Hypothalamus (tissue), 51 donors: Measurements from ENCODE around the gene ACTR3.

Experiments
- DNase-seq, 51 donors: peaks; one replicate each; lab custom pipeline; 2025; lab: John Stamatoyannopoulos, UW

Gene ACTR3

GRCh38 chr2:113875135-113875534 lies 14.8 kb upstream of the ACTR3 start:
- no peak for DNase-seq

- peak in 1 of 51 donors; percentile 5 for DNase-seq
These were observed 13.1 kb upstream of the ACTR3 start for GRCh38 chr2:113876503-113877387.

- DNase-seq = no peak
These were observed 11.9 kb upstream of the ACTR3 start for GRCh38 chr2:113877711-113878598.

- no peak for DNase-seq
These were observed 11.1 kb upstream of the ACTR3 start for GRCh38 chr2:113878743-113879142.

GRCh38 chr2:113879457-113879856 lies 10.4 kb upstream of the ACTR3 start:
- no peak for DNase-seq

GRCh38 chr2:113886479-113887008 lies 3.3 kb upstream of the ACTR3 start:
- peak in 6 of 51 donors; percentile 4 to 30 (median 8) for DNase-seq

- DNase-seq = no peak
These were observed 2.7 kb upstream of the ACTR3 start for GRCh38 chr2:113887009-113887792.

- no peak for DNase-seq
These were observed 1.0 kb upstream of the ACTR3 start for GRCh38 chr2:113888641-113889470.

GRCh38 chr2:113890253-113891235 lies 655 bp downstream of the ACTR3 start:
- DNase-seq = peak in 47 of 51 donors; percentile 9 to 86 (median 50)

GRCh38 chr2:113891265-113891959 lies 1.5 kb downstream of the ACTR3 start:
- DNase-seq = no peak

- DNase-seq = no peak
These were observed 2.3 kb downstream of the ACTR3 start for GRCh38 chr2:113892004-113892710.

- peak in 1 of 51 donors; percentile 9 for DNase-seq
These were observed 4.4 kb downstream of the ACTR3 start for GRCh38 chr2:113894156-113894743.

GRCh38 chr2:113895301-113895700 lies 5.4 kb downstream of the ACTR3 start:
- no peak for DNase-seq

- DNase-seq = no peak
These were observed 6.1 kb downstream of the ACTR3 start for GRCh38 chr2:113895819-113896563.

GRCh38 chr2:113896791-113897190 lies 6.9 kb downstream of the ACTR3 start:
- DNase-seq = no peak

GRCh38 chr2:113898081-113898480 lies 8.2 kb downstream of the ACTR3 start:
- DNase-seq = no peak
